H54 (cell line): ENCODE data around the gene HSD17B1.
A peak's percentile ranks its signal among the peaks of the same experiment; 100 is the strongest.
"Not testable (repeated sequence)": the region's sequence is repeated elsewhere in the genome, so short reads cannot be mapped to it uniquely, and the experiment has no call there.

Source experiments
- DNase-seq: peaks from one replicate; pipeline ENCODE4 v3.0.0; 2011; ENCODE audit warnings: low spot score, mixed read lengths; ENCODE audit not compliant: insufficient read length
- FAIRE-seq: peaks from 3 replicates; lab custom pipeline; 2011; peaks lifted over from hg19 to GRCh38; lab: Jason Lieb, UNC
- POLR2A ChIP-seq: IDR thresholded peaks from 2 replicates; pipeline ENCODE4 v1.6.1; 2011; ENCODE audit warnings: low read depth, mild to moderate bottlenecking, low read length

The HSD17B1 gene

DNA sequence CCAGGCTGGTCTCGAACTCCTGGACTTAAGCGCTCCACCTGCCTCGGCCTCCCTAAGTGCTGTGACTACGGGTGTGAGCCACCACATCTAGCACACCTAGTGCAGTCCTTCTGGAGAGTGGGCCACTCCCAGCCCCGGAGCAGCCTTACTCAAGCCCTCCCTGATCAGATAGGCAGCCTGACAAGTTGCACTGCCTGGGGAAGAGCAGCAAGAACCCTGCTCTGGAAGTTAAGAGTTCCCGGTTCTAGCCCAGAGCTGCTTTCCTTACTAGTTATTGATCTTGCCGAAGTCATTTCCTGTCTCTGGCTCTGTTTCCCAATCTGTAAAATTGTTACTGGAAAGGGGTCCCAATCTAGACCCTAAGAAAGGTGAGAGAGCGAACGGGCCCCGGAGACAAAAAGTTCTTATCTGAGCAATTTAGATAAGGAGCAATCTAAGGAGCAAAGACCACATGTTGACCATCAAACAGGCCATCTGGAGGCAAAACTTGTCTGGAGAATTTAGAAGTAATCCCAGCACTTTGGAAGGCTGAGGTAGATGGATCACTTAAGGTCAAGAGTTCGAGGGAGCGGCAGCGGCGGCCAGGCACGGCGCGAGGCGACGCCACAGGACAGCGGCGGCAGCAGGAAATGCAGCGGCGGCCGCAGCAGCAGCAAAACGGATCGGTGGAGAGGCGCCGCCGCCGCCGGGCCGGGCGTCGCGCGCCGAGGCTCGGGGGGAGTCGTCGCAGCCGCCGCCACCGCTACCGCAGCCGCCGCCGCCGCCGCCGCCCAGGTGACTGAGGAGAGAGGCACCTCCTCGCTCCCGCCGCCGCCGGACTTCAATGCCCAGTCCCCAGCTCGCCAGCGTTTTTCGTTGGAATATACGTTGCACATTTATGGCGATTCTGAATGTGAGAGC lies 21.0 kb upstream of the HSD17B1 start:
- DNase-seq (no peak), FAIRE-seq (no peak)
- TF ChIP-seq POLR2A, result no peak

DNA sequence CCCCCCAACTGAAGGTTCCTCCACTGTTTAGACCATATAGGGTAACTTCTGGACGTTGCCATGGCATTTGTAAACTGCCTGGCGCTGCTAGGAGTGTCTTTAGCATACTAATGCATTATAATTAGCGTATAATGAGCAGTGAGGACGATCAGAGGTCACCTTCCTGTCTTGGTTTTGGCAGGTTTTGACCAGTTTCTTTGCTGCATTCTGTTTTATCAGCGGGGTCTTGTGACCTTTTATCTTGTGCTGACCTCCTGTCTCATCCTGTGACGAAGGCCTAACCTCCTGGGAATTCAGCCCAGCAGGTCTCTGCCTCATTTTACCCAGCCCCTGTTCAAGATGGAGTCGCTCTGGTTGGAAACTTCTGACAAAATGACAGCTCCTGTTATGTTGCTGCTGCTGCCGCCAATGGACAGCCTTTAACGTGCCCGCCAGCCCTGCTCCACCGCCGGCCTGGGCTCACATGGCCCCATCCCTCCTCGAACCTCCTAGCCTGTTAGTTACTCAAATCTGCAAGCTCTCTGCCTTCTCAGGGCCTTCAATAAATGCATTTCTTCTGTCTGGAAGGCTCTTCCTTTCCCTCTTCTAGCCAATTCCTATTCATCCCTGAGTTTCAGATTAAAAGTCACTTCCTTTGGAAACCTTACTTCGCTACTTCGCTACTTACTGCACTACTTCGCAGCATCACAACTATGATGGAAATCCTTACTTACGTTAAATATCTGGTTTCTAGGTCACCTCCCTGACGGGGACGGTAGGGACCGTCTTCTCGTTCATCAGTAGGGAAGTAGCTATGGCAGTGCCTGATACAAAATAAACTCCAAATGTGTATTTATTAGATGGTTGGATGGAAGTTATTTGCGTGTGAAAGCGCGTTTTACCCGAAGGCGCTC lies 17.3 kb upstream of the HSD17B1 start:
- DNase-seq (peak; percentile 45), FAIRE-seq (no peak)
- no peak for TF ChIP-seq POLR2A

DNA sequence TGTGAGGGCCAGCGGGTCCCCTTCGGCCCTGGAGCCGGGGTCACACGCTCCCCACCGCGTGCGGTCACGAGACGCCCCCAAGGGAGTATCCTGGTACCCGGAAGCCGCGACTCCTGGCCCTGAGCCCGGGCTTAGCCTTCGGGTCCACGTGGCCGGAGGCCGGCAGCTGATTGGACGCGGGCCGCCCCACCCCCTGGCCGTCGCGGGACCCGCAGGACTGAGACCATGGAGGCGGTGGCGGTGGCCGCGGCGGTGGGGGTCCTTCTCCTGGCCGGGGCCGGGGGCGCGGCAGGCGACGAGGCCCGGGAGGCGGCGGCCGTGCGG lies 16.7 kb upstream of the HSD17B1 start, which contains the start of gene NAGLU:
Gene NAGLU, plus strand, starts transcription at position 194 of the 324 bp plus-strand sequence. Its CDS starts 32 bp downstream, at position 226.
- DNase-seq (peak; percentile 98), FAIRE-seq (no peak)
- TF ChIP-seq POLR2A, result peak; percentile 58

DNA sequence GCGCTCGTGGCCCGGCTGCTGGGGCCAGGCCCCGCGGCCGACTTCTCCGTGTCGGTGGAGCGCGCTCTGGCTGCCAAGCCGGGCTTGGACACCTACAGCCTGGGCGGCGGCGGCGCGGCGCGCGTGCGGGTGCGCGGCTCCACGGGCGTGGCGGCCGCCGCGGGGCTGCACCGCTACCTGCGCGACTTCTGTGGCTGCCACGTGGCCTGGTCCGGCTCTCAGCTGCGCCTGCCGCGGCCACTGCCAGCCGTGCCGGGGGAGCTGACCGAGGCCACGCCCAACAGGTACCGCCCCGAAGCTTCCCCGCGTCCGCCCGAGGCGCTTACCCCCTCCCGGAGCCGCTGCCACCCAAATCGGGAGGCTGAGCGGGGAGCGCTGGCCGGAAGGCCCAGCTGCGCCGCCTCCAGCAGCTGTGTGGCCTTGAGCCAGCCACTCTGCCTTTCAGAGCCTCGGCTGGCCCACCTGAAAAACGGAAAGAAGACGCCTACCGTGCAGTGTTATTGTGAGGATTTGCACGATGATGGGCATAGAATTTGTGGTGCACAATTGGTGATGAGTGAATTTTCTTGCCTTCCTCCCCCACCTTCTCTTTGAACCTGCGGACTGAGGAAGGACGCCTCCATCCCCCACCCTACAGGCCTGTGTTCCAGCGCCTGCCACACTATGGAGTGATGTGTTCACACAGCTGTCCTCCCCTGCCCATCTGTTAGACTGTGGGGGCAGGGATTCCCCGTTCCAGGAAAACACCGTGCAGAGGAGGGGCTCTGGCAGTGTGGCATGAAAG lies 16.2 kb upstream of the HSD17B1 start:
- DNase-seq (peak; percentile 98), FAIRE-seq (no peak)
- TF ChIP-seq POLR2A, result peak; percentile 62

DNA sequence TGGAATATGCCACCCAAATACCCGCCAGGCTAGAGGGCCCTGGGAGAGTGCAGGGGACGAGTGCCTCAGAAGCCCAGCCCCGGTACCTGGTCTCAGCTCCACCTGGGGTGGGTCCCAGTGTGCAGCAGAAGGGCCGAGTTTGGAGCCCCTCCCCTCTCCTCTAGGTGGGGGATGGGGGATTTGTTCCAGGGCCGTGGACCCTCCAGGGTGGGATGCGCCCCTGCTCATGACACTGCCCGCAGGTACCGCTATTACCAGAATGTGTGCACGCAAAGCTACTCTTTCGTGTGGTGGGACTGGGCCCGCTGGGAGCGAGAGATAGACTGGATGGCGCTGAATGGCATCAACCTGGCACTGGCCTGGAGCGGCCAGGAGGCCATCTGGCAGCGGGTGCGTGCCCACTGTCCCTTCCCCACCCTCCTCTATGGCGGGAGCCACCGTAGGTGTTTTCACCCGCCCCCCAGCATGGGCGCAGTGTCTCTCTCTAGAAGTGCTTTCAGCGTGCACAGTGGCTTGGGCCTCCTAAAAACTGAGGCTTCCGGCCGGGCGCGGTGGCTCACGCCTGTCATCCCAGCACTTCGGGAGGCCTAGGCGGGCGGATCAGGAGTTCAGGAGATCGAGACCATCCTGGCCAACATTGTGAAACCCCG lies 15.4 kb upstream of the HSD17B1 start:
- FAIRE-seq (no peak), DNase-seq (no peak)
- no peak for TF ChIP-seq POLR2A

DNA sequence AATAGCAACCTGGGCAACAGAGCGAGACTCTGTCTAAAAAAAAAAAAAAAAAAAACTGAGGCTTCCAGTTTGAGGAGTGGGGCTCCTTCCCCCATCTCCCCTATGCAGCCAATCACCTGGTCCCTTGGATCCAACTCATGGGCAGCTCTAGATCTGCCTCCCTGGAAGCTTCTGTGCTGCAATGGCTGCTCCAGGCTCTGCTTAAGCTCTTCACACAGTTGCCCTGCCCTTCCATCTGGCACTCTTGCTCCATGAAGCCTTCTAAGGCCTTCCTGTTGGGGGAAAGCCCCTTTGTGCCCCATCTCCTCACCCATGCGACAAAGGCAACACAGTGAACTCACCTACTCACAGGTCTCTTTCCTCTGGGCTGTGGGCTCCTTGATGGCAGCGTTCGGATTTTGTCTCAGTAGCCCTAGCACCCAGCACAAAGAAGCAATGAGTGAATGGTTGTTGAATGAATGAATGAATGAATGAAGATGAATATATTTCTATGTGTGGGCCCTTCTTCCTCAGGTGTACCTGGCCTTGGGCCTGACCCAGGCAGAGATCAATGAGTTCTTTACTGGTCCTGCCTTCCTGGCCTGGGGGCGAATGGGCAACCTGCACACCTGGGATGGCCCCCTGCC lies 14.8 kb upstream of the HSD17B1 start:
- FAIRE-seq, result no peak
- TF ChIP-seq POLR2A, result no peak
- no peak for DNase-seq

DNA sequence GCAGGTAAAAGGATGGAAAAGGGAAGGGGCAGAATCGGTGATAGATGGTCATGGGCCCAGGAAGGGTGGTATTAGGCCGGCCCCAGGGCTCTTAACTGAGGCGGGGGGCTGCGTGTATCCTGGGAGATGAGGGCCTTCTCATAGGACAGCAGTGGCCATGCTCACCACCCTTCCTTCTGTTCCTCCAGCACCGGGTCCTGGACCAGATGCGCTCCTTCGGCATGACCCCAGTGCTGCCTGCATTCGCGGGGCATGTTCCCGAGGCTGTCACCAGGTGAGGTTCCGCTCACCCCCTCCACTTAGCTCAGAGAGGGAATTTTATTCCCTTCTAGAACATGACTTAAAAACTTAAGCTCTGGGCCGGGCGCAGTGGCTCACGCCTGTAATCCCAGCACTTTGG lies 14.2 kb upstream of the HSD17B1 start:
- FAIRE-seq (no peak), DNase-seq (no peak)
- TF ChIP-seq POLR2A, result no peak

DNA sequence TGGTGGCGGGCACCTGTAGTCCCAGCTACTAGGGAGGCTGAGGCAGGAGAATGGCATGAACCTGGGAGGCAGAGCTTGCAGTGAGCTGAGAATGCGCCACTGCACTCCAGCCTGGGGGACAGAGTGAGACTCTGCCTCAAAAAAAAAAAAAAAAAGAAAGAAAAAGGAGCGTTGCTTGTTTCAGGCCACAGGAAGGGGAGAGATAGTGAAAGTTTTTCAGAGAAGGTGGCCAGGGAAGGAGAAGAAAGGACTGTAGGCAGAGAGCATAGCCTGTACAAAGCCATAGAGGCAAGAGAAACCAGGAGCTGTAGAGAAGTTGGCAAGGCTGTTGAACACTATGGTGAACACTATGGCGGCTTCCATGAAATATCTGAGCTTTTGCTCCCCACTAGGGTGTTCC lies 12.2 kb upstream of the HSD17B1 start:
- FAIRE-seq, DNase-seq: not testable (repeated sequence)

DNA sequence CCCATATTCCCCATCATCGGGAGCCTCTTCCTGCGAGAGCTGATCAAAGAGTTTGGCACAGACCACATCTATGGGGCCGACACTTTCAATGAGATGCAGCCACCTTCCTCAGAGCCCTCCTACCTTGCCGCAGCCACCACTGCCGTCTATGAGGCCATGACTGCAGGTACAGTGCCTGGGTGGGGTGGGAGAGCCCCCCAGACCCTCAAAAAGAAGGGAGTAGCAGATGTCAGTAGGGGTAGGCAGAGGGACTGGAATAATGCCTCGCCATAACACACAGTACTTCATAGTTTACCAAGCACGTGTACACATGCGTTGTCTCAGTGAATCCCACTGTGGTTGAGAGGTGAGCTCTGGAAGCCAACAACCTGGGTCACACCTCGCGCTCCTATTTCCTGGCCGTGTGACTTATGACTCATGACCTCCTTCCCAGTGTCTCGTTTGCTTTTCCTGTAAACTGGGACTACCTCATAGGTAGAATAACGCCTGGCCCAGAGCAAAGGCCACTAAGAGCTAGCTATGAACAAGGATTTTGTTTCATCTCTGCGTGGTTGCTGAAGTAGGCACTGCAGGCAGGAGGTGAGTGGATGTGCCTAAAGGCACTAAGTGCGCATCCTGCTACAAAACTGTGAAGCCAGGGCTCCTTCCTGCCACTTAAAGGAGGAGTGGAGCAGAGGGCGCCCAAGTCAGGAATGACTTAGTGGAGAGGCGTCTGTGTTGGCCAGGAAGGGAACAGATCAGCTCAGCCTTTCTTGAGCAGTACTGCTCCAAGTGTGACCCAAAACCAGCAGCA lies 11.5 kb upstream of the HSD17B1 start:
- TF ChIP-seq POLR2A, result no peak
- FAIRE-seq (no peak), DNase-seq (no peak)

DNA sequence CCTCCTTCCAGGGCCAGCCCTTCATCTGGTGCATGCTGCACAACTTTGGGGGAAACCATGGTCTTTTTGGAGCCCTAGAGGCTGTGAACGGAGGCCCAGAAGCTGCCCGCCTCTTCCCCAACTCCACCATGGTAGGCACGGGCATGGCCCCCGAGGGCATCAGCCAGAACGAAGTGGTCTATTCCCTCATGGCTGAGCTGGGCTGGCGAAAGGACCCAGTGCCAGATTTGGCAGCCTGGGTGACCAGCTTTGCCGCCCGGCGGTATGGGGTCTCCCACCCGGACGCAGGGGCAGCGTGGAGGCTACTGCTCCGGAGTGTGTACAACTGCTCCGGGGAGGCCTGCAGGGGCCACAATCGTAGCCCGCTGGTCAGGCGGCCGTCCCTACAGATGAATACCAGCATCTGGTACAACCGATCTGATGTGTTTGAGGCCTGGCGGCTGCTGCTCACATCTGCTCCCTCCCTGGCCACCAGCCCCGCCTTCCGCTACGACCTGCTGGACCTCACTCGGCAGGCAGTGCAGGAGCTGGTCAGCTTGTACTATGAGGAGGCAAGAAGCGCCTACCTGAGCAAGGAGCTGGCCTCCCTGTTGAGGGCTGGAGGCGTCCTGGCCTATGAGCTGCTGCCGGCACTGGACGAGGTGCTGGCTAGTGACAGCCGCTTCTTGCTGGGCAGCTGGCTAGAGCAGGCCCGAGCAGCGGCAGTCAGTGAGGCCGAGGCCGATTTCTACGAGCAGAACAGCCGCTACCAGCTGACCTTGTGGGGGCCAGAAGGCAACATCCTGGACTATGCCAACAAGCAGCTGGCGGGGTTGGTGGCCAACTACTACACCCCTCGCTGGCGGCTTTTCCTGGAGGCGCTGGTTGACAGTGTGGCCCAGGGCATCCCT lies 9.3 kb upstream of the HSD17B1 start:
- TF ChIP-seq POLR2A, result no peak
- DNase-seq (no peak), FAIRE-seq (no peak)

DNA sequence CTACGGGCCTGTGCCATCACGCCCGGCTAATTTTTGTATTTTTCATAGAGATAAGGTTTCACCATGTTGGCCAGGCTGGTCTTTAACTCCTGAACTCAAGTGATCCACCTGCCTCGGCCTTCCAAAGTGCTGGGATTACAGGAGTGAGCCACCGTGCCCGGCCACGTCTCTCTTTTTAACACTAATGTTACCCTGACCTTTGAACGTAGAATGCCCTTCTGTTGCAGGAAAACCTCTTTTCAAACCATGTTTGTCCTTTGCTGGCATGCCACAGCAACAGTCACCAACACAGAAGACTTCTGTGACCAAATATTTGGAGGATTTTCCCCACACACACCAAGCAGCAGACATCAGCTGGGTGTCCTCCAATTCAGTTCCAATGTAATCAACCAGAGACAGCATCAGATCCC lies 7.8 kb upstream of the HSD17B1 start:
- DNase-seq, result no peak
- FAIRE-seq, result no peak

DNA sequence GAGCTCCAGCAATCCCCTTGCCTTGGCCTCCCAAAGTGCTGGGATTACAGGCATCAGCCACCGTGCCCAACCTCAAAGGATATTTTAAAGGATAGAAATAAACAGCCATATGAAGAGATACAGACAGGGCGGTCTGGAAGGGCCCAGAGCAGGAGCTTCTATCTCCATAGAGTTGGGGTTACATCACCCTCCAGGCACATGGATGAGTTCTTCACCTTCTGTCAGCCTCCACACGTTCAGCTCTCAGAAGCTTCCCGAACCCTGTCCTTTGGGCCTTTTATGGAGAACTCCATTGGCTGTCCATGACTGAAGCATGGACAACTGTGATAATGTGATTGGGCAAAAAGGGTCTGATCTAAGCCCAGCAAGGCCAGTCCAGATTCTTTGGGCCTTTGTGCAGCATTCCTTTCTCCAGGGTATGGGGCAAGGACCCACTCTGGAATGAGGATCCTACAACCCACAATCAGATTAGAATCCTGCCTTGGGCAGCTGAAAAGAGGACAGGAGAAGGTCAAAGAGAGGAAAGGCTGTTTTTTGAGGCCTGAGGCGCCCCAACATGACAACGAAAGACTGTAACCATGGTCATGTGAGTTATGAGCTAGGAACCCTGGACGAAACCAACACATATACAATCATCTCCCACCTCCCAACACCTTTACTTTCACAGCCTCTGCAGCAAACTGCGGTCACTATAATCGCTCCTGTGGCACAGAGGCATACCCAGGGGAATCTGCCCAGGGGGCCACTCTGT lies 6.8 kb upstream of the HSD17B1 start:
- FAIRE-seq, DNase-seq: not testable (repeated sequence)

More for the DNA sequence above, 7.8 kb upstream of the HSD17B1 start:
- TF ChIP-seq POLR2A, result no peak
